Stimulated activated naive CD4-positive, alpha-beta T cell (primary cell): ENCODE results near the gene RFK.
A peak's percentile ranks its signal among the peaks of the same experiment; 100 is the strongest.

ENCODE experiments used
- DNase-seq, 6 experiments: peaks; one replicate each; lab custom pipeline; 2025; lab: John Stamatoyannopoulos, UW

The RFK gene

DNA sequence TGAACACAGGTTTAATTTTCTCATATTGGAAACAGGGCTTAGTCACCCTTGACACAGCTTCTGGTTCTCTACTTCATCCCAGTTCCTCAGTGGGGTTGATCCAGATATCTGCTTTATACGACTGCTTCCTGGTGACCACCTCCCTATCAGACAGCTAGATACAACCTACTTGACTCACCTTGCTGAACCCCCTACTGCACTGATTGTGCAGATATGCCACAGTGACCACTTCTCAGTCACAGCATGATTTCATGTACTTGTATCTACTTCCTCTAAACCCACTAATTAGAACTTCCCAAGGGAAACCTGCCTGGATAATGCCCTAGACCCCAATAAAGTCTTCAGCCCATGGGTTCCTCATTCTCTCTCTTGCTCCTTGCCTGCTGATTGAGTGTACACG, 18.4 kb upstream of the RFK start:
- no peak for DNase-seq

DNA sequence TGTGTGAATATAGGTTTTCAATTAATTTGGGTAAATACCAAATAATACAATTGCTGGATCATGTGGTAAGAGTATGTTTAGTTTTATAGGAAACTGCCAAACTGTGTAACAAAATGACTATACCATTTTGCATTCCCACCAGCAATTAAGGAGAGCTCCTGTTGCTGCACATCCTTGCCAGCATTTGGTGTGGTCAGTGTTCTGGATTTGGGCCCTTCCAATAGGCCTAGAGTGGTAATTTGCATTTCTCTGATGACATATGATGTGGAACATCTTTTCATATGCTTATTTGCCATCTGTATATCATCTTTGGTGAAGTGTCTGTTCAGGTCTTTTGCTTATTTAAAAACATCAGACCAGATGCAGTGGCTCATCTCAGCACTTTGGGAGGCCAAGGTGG, 11.6 kb upstream of the RFK start:
- DNase-seq = no peak

DNA sequence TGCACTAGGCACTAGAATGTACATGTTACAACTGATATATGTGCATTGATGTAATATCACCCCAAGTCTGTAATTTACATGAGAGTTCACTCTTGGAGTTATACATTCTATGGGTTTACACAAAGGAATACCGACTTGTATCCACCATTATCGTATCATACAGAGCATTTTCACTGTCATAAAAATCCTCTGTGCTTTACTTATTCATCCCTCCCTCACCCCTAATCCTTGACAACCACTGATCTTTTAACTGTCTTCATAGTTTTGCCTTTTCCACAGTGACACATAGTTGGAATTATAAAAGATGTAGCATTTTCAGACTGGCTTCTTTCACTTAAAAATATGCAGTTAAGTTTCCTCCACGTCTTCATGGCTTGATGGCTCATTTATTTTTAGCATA, 11.1 kb upstream of the RFK start:
- DNase-seq = no peak

DNA sequence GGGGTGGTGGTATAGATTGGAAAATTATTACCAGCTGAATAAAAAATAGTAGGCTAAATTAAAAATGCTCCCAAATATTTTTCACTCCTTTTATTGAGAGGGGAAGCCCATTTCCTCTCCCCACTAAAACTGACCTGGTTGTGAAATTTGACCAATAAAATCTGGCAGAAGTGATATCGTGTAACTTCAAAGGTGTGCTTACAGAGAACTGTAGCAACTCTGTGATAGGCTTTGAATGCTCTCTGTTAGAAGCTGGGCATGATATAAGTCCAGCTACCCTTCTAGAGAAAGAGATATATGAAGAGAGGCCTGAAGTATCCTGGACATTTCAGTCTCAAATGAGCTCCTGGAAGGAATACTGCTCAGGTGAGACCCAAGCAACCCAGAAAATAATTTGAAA, 10.2 kb upstream of the RFK start:
- no peak for DNase-seq

DNA sequence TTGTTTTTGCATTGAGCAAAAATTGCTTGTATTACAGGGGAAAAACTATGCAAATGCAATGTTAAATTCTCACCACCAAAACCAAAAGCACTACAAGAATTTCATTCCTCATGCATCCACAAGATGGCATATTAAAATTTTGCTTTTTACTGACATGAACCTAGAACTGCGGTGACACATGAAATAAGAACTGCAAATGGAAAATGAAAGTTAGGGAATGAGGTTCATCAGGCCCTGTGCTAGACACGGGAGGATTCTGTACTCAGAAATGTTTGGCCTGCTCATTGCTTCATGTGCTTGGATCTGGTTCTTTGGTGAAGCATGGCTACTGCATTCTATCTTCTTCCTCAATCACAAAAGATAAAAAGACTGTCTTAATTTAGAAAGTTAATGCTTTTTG, 9.1 kb upstream of the RFK start:
- DNase-seq = peak in 3 of 6 experiments; percentile 52 to 56 (median 52)

DNA sequence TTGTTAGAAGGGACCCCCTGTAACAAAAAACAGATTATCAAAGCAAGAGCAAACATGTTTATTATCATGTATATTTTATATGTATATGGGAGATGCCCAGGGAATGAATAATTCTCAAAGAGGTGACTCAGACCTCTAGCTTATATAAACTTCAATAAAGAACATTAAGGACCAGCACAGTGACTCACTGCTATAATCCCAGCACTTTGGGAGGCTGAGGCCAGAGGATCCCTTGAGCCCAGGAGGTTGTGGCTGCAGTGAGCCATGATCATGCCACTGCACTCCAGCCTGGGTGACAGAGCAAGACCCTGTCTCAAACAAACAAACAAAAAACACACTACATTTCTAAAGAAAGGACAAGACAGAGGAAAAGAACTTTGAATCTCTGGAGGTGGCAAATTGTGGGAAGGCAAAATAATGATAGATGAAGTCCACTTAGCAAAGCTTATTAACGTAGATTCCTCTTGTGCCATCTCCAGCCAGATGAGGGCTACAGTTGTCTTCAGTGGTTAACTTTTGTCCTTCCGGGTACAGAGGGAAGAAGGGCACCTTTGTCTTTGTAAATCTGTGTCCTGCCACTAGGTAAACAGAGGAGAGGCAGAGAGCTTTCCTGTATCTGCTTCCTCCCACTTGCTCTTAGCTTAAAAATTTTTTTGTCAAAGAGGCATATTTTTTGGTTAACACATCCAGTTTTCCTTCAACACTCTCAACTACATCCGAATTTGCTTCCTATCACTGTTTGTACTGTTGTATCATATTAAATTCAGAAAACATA, 7.5 kb upstream of the RFK start:
- DNase-seq = no peak

DNA sequence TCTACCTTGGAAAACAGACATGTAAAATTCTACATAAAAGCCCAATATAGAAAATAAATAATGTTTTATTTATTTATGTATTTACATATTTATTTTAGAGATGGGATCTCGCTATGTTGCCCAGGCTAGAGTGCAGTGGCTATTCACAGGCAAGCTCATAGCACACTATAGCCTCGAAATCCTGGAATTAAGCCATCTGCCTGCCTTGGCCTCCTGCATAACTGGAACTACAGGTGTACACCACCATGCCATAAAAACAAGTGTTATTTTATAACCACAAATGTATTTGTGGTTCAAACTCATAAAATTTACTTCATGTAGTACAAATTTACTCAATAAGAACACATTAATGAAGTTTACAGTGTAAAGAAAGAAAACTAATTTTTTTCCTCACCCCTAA, 7.0 kb upstream of the RFK start:
- no peak for DNase-seq

DNA sequence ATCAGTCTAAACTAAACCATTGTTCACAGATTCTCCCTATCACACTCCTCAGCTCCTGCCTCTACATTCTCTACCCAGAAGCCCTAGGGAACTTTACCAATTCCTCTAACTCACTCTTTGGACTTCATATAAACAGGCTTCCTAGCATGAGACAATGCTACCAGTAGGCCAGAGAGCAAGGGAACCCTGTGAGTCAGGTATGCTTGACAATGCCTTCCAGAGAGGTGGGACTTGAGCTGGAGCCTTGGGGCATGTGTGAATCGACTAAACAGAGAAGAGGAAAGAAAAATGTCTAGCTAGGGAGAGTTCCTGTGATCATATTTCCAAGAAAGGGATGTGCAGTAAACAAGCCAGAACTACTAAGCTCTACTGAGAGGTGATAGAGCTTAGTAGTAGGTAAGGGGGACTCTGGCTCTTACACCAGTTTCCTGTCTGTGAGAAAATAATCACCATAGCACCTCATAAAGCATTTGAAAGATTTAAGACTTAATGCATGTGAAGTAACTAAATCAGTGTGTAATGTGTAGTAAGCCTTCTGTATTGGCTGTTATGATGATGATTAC, 6.4 kb upstream of the RFK start:
- DNase-seq = no peak

DNA sequence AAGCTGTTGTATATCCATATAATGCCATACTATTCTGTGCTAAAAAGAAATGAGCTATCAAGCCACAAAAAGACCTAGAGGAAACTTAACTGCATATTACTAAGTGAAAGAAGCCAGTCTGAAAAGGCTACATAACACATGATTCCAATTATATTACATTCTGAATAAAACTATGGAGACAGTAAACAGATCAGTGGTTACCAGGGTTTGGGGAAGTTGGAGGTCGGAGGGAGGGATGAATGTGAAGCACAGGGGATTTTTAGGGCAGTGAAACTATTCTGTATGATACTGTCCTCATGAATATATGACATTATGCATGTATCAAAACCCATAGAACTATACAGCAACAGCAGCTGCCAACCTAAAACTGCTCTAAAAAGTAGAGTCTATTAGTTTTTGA, 5.6 kb upstream of the RFK start:
- DNase-seq = no peak

DNA sequence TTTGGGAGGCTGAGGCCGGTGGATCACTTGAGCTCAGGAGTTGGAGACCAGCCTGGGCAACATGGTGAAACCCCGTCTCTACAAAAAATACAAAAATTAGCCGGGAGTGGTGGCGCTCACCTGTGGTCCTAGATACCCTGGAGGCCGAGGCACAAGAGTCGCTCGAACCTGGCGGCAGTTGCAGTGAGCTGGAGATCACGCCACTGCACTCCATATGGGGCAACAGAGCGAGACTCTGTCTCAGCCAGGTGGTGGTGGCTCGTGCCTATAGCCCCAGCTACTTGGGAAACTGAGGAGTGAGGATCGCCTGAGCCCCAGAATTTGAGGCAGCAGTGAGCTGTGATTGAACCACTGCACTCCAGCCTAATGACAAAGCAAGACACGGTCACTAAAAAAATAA, 2.4 kb upstream of the RFK start:
- DNase-seq = no peak

DNA sequence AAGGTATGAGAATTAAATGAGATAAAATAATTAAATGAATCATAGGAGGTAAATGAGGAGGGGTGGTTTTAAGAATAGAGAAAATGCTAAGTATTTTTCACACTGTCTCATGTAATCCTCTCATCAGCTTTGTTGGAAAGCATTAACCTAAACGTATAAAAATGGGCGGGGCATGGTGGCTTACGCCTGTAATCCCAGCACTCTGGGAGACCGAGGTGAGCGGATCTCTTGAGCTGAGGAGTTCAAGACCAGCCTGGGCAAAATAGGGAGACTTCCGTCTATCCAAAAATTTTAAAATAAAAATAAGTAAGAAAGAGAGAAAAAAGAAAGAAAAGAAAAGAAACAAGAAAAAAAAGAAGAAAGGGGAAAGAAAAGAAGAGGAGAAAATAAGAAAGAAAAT, 1.9 kb upstream of the RFK start:
- DNase-seq = no peak

DNA sequence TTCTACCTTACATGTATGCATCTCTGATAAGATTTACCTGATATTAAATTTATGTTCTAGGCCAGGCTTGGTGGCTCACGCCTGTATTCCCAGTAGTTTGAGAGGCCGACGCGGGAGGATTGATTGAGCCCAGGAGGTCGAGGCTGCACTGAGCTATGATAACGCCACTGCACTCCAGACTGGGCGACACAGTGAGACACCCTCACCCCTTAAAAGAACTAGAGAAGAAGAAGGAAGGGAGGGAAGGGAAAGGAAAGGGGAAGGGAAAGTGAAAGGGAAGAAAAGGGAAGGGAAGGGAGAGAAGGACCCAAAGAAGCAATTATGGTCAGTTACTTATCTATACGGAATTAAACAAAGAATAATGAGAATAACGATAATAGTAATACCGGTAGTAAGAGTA, 1.2 kb upstream of the RFK start:
- DNase-seq = no peak

DNA sequence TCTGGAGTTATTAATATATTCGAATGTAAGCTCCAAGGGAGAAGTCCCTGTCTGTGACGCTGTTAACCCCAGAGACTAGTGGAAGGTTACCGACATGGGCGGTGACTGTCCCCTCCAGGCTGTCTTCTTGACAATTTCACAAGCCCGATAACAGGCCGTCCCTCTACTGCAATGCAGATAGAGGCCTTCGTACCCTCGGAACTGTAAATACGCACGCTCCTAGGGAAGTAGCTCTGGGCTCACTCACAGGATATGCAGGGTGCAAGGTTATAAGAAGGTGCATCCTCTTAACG, 680 bp upstream of the RFK start:
- peak in 4 of 6 experiments; percentile 29 to 83 (median 70) for DNase-seq

DNA sequence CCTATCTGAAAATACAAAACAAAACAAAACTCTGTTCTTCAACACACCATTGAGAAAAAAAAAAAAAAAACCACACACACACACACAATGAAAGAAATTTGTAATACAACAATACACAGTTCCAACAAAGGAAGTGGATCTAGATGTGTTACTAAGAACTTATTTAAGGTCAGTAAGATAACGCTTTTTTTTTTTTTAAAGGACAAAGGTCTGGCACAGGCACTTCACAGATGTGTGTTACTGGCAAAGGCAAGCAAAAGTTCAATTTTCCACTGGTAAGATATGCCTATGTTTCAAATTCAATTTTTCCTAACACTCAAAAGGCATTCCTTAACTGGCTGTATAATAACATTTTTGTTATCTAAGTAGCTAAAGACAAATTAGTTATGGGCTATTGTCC, 3.6 kb downstream of the RFK start:
- no peak for DNase-seq

DNA sequence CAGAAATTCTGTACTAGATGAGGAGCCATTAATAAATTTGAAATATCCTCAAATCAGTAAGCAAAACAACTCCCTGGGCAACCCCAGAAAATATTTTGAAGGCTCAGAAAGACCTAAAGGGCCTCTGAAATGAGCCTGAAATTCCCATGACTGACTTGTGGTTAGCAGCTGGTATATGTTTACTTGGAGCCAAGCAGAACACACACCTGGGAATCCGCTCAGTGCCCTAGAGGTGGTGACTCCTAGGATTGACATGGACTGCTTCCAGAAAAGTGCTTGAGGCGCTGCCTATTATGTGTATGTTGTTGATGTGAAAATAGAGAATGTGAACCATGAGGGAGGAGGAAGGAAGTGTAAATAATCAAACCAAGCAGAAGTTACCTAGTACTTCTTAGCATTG, 14.7 kb downstream of the RFK start:
- DNase-seq = no peak

DNA sequence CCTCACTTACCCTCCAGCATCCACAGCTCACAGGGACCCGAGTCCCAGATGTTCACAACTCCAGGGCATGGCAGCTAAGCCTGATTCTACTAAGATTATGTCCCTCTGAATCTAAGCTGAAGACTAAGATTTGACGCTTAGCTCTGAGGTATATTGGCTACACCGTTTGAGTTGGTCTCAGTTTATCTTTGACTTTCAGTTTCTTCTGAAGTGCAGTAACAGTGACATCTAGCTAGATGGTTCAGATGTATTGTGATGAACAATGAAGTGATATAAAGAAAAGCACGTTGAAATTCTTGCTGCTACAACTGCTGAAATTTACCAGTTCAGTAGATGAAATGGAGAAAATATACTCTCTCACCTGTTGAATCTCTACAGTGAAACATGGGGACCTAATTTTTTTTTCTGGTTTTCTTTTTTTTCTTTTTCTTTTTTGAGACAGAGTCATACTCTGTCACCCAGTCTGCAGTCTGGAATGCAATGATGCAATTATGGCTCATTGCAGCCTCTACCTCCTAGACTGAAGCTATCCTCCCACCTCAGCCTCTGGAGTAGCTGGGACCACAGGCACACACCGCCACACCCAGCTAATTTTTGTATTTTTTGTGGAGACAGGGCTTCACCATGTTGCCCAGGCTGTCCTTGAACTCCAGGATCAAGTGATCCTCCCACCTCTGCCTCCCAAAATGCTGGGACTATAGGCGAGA, 15.7 kb downstream of the RFK start:
- DNase-seq = no peak

DNA sequence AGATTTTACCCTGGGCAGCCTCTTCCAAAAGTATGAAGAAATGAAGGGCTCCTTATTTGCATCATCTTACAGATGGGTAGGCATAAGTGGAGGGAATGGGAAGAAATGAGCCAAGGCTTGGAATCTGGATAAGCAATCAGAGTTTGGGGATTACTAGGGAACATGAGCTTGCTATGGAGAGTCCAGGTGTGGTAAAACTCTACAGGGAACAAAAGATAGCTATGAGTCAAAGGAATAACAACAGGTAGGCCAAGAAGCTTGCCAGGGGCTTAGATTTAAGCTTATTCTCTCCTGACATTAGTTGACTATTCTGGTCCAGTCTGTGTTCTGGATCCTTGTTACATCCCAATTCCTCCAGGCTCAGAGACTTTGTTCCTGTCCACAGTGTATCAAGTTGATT, 16.4 kb downstream of the RFK start:
- no peak for DNase-seq

DNA sequence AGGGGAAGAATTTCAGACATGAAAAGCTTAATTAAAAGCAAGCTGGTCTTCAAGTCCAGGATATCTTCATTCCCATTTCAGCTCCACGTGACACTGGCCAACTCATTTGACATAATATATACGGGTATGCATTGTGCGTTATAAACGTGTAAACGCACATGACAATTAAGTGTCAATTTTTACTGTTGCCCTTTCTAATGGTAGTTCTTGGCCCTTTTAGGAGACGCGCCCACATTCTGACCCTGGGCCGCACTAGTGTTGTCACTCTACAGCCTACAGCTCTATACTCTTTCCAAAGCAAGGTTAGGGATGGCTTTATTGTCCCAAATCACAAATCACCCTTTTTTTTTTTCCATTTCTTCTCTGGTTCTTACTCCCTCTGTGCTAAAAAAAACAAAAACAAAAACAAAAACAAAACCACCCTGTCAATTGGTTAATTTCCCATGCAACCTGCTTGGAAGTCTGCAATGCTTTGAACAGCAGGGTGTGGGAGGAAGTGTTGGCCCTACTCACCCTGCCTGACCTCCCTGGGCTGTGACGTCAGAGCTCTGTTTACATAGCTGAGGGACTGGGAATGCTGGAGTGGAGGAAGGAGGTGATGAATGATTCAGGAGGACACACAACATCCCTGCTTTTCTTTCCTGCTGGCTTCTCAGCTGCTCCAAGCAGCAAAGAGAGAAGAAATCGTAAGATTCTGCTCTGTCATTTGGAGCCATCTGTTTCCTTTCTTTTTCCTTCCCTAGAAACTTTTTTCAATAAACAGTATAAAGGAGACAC, 19.3 kb downstream of the RFK start:
- DNase-seq = no peak

DNA sequence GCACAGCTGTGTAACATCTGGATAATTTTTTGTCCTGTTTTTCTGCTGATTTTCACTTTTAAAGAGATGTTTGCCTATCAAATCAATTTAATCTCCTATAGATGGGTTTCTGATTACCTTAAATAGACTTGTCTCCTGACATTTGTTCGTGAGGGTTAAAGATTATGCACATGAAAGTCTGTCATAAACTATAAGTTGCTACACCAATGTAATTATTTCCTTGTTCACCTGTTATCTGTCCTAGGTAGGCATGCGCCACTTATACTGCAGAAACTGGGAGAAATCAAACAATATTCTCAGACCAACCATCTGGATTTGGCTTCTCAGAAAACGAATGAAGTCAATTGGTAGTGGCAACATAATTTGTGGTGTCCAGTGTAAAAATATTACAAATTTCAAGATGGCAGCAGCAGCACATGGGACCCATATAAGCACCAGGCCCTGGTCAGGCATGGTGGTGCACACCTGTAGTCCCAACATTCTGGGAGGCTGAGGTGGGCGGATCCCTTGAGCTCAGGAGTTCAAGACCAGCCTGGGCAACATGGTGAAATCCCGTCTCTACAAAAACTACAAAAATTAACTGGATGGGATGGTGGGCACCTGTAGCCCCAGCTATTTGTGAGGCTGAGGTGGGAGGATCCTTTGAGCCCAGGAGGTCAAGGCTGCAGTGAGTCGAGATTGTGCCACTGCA, 20.3 kb downstream of the RFK start:
- no peak for DNase-seq

DNA sequence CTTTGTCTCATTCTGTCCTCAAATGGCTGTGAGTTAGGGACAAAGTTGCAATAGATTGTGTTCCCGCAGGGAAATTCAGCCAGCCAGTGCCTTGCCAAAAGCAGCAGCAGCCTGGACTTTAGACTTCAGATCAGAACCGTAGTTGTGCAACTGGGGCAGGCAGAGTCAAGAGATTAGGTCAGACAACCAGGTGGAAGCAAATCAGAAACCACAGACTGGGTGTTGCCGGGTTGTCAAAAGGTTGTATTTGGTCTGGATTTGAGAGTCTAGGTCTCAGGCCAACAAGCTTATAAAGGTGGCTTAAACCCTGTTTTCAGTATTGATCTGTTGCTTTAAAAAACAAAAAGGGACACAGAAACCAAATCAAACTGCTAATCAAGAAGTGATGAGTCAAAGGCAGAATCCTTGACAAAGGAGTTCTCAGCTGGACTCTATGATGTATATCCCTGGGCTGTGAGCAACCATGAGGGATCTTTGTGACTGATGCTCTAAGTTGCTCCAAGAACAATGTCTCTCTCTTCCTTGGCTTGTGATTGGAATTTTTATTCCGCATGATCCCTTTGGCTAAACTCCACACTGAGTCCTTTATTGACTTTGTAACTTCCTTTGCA, 20.9 kb downstream of the RFK start:
- DNase-seq = no peak

DNA sequence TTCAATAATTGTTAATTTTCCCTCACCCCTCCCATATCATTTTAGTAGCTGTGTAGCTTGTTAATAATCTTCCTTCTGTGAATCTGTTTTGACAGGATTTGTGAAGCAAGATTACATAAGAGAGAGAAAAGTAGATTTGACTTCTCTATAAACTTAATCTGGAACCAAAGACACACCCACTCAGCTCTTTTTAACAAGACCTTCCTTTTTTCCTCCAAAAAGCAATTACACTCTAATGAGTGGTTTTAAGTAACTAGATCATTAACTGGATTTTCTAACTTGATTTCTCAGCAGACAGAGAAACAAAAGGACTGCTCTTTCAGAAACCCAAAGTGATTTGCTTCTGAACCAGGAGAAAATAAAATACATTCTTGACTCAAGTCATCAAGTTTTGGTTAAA, 21.9 kb downstream of the RFK start:
- DNase-seq = no peak

DNA sequence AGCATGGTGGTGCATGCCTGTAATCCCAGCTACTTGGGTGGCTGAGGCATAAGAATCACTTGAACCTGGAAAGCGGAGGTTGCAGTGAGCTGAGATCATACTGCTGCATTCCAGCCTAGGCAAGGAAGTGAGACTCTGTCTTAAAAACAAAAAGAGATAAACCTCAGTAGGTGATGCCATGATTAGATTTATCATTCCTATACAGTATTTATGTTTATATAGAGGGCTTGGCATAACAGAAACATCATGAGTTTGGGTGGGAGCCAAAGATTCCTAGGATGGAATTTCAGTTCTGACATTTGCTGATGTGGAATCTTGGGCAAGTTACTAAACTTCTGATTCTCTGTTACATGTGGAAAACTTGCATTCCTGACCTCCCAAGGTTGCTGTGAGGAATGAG, 22.3 kb downstream of the RFK start:
- DNase-seq = no peak
